ENCODE data around the gene C7orf57.

DNA sequence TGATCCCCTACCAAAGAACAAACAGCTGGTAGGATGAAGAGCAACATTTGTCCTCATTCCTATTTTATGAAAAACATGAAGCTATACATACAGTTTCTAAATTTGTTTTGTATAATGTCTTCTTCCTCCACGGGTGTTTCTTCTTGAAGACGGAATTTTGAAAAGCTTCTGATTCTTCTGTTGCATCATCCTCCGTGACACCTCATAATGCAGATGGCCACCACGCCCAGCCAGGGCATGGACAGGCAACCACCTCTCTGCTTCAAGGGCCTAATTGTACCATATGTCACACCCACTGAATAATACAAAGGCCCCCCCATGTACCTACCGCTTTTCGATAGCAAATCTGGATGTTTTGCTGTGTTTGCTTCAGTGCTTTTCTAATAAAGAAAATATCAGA, 6.4 kb upstream of the C7orf57 start, which contains the start of gene SUN3:
- TF ChIP-seq CTCF (IDR thresholded peaks at IDR 0.05), result no peak
- TF ChIP-seq POLR2A (IDR thresholded peaks at IDR 0.05), result no peak

Data from lower leg skin (tissue), 3 donors.